ENCODE data around the gene FRAT2.

- TF ChIP-seq, protein P1, sequence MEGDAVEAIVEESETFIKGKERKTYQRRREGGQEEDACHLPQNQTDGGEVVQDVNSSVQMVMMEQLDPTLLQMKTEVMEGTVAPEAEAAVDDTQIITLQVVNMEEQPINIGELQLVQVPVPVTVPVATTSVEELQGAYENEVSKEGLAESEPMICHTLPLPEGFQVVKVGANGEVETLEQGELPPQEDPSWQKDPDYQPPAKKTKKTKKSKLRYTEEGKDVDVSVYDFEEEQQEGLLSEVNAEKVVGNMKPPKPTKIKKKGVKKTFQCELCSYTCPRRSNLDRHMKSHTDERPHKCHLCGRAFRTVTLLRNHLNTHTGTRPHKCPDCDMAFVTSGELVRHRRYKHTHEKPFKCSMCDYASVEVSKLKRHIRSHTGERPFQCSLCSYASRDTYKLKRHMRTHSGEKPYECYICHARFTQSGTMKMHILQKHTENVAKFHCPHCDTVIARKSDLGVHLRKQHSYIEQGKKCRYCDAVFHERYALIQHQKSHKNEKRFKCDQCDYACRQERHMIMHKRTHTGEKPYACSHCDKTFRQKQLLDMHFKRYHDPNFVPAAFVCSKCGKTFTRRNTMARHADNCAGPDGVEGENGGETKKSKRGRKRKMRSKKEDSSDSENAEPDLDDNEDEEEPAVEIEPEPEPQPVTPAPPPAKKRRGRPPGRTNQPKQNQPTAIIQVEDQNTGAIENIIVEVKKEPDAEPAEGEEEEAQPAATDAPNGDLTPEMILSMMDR (IDR thresholded peaks at IDR 0.05) = no peak
- no peak for TF ChIP-seq EZH2phosphoT487 (IDR thresholded peaks at IDR 0.05)
- no peak for TF ChIP-seq EZH2 (IDR thresholded peaks at IDR 0.05)
Measured at GRCh38 chr10:97361537-97361901, 27.0 kb upstream of the FRAT2 start.
